ELR (cell line): ENCODE data around the gene TMEM11.

Experiments
- DNase-seq: peaks from one replicate; pipeline ENCODE4 v3.0.0-alpha.2; 2015; ENCODE audit warnings: low read depth

TMEM11 gene

DNA sequence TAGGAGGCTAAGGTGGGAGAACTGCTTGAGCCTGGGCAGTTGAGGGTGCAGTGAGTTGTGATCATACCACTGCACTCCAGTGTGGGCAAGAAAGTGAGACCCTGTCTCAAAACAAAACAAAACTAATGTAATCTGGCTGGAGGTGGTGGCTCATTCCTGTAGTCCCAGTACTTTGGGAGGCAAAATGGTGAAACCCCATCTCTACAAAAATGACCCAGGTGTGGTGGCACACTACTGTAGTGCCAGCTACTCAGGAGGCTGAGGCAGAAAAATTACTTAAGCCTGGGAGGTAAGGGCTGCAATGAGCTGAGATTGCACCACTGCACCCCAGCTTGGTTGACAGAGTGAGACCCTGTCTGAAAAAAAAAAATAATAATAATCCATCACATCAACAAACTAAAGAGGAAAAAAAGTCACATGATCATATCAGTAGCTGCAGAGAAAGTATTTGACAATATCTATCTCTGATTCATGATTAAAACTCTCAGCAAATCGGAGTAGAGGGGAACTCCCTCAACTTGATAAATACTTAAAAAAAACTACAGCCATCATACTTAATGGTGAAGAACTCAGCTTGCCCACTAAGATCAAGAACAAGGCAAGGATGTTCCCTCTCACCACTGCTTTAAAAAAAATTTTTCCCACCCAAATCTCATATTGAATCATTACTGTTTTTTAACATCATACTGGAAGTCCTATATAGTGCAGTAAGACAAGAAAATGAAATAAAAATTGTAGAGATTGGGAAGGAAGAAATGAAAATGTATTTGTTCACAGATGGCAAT is 56.2 kb downstream of the TMEM11 start:
- DNase-seq: no peak

DNA sequence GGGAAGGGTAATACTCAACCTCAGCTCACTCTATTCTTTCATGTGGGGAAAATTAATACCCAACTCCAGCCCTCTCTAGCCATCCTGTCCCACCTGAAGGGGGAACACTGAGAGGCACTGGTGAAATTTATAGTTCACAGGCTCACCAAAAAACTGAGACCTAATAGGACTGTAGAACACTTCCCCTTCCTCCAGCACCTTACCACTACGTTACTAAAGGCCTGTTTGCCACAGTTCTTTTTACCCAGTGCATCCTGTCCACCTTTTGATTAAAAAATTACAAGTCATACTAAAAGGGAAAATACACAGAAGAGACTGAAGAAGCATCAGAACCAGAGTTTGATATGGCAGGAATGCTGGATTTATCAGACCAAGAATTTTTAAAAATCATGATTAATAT is 61.2 kb downstream of the TMEM11 start:
- DNase-seq: no peak

DNA sequence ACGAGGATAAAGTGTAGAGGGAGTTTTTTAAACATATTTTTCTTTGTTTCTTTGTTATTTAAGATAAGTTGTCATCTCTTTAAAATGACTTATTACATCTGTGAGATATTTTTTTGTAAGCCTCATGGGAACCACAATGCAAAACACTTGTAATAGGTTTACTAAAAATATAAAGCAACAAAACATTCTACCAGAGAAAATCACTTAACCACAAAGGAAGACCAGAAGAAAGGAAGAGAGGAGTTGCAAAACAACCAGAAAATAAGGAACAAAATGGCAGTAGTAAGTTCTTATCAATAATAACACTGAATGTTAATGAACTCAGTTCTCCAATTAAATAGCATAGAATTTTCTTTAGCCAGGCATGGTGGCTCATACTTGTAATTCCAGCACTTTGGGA is 64.3 kb downstream of the TMEM11 start:
- DNase-seq: no peak
